ENCODE results near the gene RSRC1.
A peak's percentile ranks its signal among the peaks of the same experiment; 100 is the strongest.
"Not testable (repeated sequence)": the region's sequence is repeated elsewhere in the genome, so short reads cannot be mapped to it uniquely, and the experiment has no call there.

RSRC1 gene

GRCh38 chr3:158528076-158528674, 418.3 kb downstream of the RSRC1 start:
- DNase-seq (ENCODE audit: low spot score) = no peak

DNA sequence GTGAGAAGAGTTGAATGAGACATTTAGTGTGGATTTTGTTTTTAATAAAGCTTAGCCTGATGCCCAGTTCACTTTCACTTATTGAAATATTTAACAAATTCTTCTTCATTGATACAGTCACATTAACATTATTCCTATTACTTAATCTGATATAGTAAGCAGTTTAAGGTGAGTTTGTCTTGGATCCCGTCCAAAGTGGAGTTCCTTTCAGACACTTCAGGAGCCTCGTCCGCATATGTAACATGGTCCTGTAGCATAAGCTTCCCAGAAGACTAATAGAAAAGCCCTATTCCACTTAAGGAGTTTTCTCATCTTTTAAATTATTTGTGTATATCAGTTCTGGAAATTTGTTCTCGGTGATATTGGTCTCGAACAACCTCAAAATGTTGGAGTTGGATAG, 421.4 kb downstream of the RSRC1 start:
- DNase-seq (ENCODE audit: low spot score) = no peak

DNA sequence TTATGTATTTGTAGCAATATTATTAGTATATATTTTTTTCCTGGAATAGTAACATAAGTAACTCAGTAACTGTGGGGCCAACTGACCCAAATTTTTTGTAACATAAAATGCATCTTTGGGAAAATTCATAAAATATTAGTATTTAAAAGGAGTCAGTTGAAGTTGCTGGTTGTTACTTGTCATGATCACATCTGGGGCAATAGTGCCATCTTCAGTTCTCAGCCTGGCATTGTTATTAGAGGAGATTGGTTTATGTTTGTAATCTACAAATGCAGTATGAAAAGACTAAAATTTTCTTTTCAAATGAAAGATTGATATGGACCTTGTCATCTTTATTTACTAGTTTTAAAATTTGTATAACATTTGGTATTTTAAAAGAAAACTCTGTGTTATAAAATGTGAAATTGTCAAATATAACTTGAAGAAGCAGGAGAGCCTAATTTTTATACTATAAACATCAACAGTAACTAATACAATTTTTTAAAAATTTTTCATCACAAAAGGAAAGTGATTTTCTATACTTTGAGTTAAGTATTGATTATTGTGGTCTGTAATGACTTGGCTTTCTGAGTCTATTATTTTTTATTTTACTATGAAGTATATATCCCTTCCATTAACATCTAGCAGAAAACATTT, 422.3 kb downstream of the RSRC1 start:
- peak; percentile 70 for DNase-seq (ENCODE audit: low spot score)

- no peak for DNase-seq (ENCODE audit: low spot score)
These were observed 426.0 kb downstream of the RSRC1 start for GRCh38 chr3:158535918-158536317.

- DNase-seq (ENCODE audit: low spot score) = peak; percentile 33
These were observed 429.6 kb downstream of the RSRC1 start for GRCh38 chr3:158539414-158540014.

GRCh38 chr3:158540066-158540465, 430.2 kb downstream of the RSRC1 start:
- no peak for DNase-seq (ENCODE audit: low spot score)

DNA sequence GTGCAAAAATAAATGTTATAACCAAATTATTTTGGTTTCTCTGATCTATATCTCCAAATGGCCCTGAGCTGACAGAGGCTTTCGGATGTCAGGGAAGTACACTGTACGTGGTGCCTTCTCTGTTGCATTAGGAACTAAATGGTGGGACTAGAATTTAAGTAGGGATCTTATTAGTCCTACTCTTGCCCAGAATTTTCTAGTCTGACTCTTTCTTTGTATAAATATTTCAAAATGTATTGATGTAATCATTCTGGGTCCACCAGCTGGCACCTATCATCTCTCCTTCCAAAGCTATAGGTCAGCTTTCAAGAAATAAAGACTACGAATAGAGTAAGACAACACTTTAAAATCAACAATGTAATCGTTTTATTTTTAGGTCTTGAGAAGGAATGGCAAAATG, 438.8 kb downstream of the RSRC1 start:
- no peak for DNase-seq (ENCODE audit: low spot score)

DNA sequence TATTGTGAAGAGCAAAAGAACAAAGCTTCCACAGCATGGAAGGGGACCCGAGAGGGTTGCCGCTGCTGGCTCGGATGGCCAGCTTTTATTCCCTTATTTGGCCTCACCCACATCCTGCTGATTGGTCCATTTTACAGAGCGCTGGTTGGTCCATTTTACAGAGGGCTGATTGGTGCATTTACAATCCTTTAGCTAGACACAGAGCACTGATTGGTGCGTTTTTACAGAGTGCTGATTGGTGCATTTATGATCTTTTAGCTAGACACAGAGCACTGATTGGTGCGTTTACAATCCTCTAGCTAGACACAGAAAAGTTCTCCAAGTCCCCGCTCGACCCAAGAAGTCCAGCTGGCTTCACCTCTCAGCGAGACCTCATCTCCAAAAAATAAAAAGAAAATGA, 440.0 kb downstream of the RSRC1 start:
- not testable (repeated sequence) for DNase-seq (ENCODE audit: low spot score)

DNA sequence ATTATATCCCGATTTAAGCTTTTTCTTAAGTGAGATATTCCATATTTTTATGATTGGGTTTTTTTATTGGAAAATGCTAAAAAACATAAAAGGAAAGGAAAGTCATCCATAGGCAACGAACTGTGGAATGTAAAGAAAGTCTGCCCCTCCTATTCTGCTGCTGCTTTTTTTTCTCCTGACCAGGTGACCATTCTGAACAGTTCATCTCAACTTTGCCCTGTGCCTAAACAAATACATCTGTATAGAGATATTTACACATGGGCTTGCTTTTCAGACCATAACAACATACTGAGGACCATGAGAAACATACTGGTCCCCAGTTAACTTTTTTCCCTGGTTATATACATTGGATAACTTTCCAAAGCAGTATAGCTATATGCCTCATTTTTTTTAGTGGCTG, 442.2 kb downstream of the RSRC1 start:
- DNase-seq (ENCODE audit: low spot score) = no peak

DNA sequence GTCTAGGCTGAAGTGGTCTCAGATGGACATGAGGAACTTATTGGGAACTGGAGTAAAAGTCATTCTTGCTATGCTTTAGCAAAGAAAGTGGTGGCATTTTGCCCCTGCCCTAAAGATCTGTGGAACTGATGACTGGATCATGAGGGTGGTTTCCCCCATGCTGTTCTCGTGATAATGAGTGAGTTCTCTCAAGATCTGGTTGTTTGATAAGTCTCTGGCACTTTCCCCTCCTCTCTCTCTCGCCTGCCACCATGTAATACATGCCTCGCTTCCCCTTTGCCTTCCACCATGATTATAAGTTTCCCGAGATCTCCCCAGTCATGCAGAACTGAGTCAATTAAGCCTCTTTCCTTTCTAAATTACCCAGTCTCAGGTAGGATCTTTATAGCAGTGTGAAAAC, 449.6 kb downstream of the RSRC1 start:
- DNase-seq (ENCODE audit: low spot score) = no peak

DNA sequence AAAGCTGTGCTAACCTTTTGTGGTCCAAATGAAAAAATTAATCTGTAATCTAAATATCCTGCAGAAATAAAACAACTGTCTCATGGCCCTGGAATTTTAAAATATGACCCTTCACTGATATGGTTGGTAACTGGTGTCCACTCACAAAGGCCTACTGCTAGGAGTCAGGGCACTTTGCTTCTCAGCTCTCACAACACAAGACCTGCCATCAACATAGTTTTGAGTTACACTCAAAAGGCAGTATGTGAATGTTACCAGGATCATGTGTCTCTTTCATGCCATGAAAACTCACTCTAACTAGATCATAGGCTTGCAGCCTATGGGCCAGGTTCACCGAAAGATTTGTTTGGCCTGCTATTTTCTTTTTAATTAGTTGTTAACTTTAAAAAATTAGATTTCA, 451.1 kb downstream of the RSRC1 start:
- no peak for DNase-seq (ENCODE audit: low spot score)

GRCh38 chr3:158562674-158563073, 452.8 kb downstream of the RSRC1 start:
- DNase-seq (ENCODE audit: low spot score) = no peak

DNA sequence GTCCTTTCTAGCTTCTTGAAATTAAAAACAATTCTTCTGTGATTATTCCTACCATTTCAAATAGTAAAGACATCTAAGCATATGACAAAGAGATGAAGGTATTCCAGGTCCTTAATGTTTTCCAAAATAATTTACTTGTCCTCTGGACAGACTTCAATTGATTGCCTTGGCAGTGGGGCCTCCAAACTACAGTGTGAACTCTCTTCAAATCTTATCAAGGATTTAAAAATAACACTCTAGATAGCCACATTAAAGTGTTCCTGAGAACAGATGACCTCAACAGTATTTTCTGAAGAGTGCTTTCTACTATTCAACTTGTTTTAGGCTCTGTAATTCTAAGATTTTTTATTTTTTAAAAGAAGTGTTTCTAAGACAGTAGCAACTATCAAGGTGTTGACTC, 453.2 kb downstream of the RSRC1 start:
- DNase-seq (ENCODE audit: low spot score) = no peak

DNA sequence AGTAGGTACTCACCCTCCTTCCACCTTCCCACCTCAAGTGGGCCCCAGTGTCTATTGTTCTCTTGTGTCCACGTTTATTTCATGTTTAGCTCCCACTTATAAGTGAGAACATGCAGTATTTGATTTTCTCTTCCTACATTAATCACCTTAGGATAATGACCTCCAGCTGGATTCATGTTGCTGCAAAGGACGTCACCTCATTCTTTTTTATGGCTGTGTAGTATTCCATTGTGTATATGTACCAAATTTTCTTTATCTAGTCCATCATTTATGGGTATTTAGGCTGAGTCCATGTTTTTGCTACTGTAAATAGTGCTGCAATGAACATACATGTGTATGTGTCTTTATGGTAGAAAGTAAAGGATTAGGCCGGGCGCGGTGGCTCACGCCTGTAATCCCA, 455.2 kb downstream of the RSRC1 start:
- DNase-seq (ENCODE audit: low spot score) = no peak

DNA sequence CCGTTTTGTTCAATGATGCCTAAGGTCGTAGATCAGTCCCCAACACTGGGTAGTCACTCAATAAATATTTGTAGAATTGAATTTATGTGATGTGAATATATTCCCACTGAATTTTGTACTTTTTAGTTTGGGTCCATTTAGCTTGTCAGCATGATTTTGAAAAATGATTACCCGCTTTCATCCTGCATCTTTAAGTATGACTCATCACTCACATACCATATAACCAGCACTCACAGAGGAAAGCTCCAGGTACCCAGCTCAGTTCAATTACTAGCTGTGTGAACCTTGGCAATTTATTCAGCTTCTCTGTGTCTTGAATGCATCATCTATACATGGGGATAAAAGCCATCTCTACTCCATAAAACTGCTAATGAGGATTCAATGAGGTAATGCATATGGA, 458.9 kb downstream of the RSRC1 start:
- no peak for DNase-seq (ENCODE audit: low spot score)

GRCh38 chr3:158569794-158570193, 459.9 kb downstream of the RSRC1 start:
- DNase-seq (ENCODE audit: low spot score) = no peak

- DNase-seq (ENCODE audit: low spot score) = peak; percentile 95
These were observed 461.3 kb downstream of the RSRC1 start, which contains the start of gene MLF1 for GRCh38 chr3:158570999-158571702. MLF1 (plus strand) TSS chr3:158571194; CDS start chr3:158571301, 107 bp downstream.

- DNase-seq (ENCODE audit: low spot score) = no peak
These were observed 462.3 kb downstream of the RSRC1 start for GRCh38 chr3:158571969-158572765.

- no peak for DNase-seq (ENCODE audit: low spot score)
These were observed 462.8 kb downstream of the RSRC1 start for GRCh38 chr3:158572766-158573060.

DNA sequence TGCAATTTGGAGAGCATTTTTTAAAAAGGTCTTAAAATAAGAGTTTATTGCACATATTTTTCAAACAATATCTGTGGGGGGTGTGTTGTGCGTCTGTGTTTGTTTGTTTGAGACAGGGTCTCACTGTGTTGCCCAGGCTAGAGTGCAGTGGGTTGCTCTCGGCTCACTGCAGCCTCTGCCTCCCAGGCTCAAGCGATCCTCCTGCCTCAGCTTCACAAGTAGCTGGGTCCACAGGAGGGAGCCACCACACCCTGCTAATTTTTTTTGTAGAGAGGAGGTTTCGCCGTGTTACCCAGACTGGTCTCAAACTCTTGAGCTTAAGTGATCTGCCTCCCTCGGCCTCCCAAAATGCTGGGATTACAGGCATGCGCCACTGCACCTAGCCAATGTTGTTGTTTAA, 463.8 kb downstream of the RSRC1 start:
- DNase-seq (ENCODE audit: low spot score) = no peak

- DNase-seq (ENCODE audit: low spot score) = no peak
These were observed 464.8 kb downstream of the RSRC1 start for GRCh38 chr3:158574646-158575045.

- DNase-seq (ENCODE audit: low spot score) = no peak
These were observed 480.3 kb downstream of the RSRC1 start for GRCh38 chr3:158590223-158590622.
